SU-DHL-6 (cell line): Measurements from ENCODE around the gene COG2.

Experiments used
- H2AFZ ChIP-seq: fragments of 200-600 bp; sonication (generic); 2 replicates; pipeline ENCODE4 v1.6.1; 2014; ENCODE audit warnings: low read depth, mild to moderate bottlenecking, moderate library complexity, mixed read lengths, antibody characterized with exemption, low read length; ENCODE audit not compliant: severe bottlenecking
- H3F3A ChIP-seq: fragments of 200-600 bp; shearing (Covaris generic); 2 replicates; pipeline ENCODE4 v1.6.0; 2016; ENCODE audit warnings: antibody characterized with exemption, mild to moderate bottlenecking; ENCODE audit not compliant: insufficient read depth
- H3K27ac ChIP-seq: fragments of 200-600 bp; sonication (generic); 2 replicates; pipeline ENCODE4 v1.5.1; 2016; ENCODE audit warnings: low read depth, mild to moderate bottlenecking, low read length, moderate library complexity, mixed read lengths
- H3K27me3 ChIP-seq: fragments of 200-600 bp; sonication (generic), shearing (Covaris generic); 2 replicates; pipeline ENCODE4 v1.6.0; 2014; ENCODE audit warnings: mild to moderate bottlenecking, low read length
- H3K36me3 ChIP-seq: fragments of 200-600 bp; sonication (generic); 2 replicates; pipeline ENCODE4 v1.6.1; 2014; ENCODE audit warnings: mild to moderate bottlenecking, low read length, mixed read lengths
- H3K4me2 ChIP-seq: fragments of 300-600, 200-600 bp; shearing (Covaris generic), sonication (generic); 2 replicates; pipeline ENCODE4 v1.6.0; 2014; ENCODE audit warnings: low read length, low read depth, mild to moderate bottlenecking; ENCODE audit not compliant: poor library complexity, severe bottlenecking
- H3K4me3 ChIP-seq: fragments of 200-600 bp; sonication (generic); 2 replicates; pipeline ENCODE4 v1.5.1; 2014; ENCODE audit warnings: antibody characterized with exemption, low read length, mild to moderate bottlenecking, mixed read lengths; ENCODE audit not compliant: insufficient read depth, poor library complexity, severe bottlenecking
- H3K79me2 ChIP-seq: fragments of 200-600 bp; sonication (generic); 2 replicates; pipeline ENCODE4 v1.6.1; 2014; ENCODE audit warnings: mild to moderate bottlenecking, low read length, moderate library complexity; ENCODE audit not compliant: insufficient read depth
- H3K9ac ChIP-seq: fragments of 200-600 bp; sonication (generic); 2 replicates; pipeline ENCODE4 v1.7.0; 2014; ENCODE audit warnings: mild to moderate bottlenecking, low read length
- H3K9me2 ChIP-seq: fragments of 200-600 bp; sonication (generic); replicated peaks from 2 replicates; pipeline ENCODE4 v1.6.1; 2014; ENCODE audit warnings: low read length; ENCODE audit not compliant: insufficient read depth
- H3K9me3 ChIP-seq: fragments of 200-600 bp; sonication (generic); 2 replicates; pipeline ENCODE4 v1.6.1; 2014; ENCODE audit warnings: low read length, mixed read lengths; ENCODE audit not compliant: insufficient read depth
- H4K20me1 ChIP-seq: fragments of 200-600 bp; sonication (generic); 2 replicates; pipeline ENCODE4 v1.6.1; 2014; ENCODE audit warnings: low read depth, mild to moderate bottlenecking, antibody characterized with exemption, low read length, moderate library complexity, mixed read lengths
- CTCF ChIP-seq: fragments of 200-600 bp; sonication (generic); IDR thresholded peaks from one replicate; pipeline ENCODE4 v1.5.1; 2017; ENCODE audit warnings: antibody characterized with exemption, mild to moderate bottlenecking, low read length, moderate library complexity; ENCODE audit not compliant: insufficient read depth, poor library complexity, severe bottlenecking
- EZH2phosphoT487 ChIP-seq: fragments of 200-600 bp; sonication (generic), shearing (Covaris generic); conservative IDR thresholded peaks from 2 replicates; pipeline ENCODE4 v1.6.1; 2018; ENCODE audit warnings: mild to moderate bottlenecking, antibody characterized with exemption, low read length, moderate library complexity, mixed read lengths

Gene COG2

DNA sequence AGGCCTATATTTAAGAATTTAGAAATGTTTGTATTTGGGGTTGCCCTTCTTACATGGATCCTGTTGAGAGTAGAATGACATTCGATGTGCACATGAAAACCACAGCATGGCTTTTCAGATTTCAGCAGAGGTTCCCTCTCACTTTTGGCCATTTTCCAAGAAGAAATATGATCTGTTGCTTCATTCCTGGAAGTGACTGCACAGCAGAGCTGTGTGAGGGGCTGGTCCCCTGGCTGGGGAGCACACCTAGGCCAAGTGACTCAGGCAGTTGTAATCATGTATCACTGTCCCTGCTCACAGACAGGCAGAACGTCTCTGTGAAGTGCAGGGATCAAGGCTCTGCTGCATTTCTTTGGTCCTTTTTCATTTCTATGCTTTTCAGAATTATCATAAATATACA, 39.3 kb downstream of the COG2 start:
- H3K27me3 ChIP-seq: no peaks in the 10 kb centered on the region
- H2AFZ ChIP-seq: no peak overlapping the region
- no peaks in the 10 kb centered on the region for H3F3A ChIP-seq
- no peaks in the 10 kb centered on the region for H3K79me2 ChIP-seq
- no peak overlapping the region for H3K4me2 ChIP-seq
- no peak overlapping the region for H3K27ac ChIP-seq
- TF ChIP-seq EZH2phosphoT487: no peak
- TF ChIP-seq CTCF: no peak
- H4K20me1 ChIP-seq: no peaks in the 10 kb centered on the region
- H3K36me3 ChIP-seq: peaks cover 34% of the 10 kb centered on the region; the same call in 1 of the 2 replicates
- no peaks in the 10 kb centered on the region for H3K9me3 ChIP-seq
- H3K4me3 ChIP-seq: no peak overlapping the region
- no peak overlapping the region for H3K9ac ChIP-seq
- no peaks in the 10 kb centered on the region for H3K9me2 ChIP-seq

DNA sequence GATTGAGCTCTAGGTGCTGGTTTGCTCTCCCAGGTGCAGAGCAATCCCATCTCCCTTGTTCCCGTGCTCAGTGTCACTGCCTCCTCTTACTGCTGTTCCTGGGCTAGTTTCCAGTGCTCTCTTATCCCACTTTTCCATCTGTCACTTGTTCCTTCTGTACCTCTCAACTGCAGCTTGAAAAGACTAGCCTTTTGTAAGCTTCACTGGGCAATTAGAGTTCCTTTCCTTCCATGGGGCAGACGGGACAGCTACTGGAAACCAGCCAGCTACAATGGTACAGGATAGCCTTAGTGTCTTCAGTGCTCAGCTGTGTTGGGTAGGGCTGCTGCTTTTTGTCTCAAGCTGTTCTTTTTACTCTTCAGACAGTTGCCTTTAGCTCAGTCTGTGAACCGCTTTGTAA, 40.0 kb downstream of the COG2 start:
- Histone ChIP-seq H2AFZ (no peak overlapping the region), H3F3A (no peaks in the 10 kb centered on the region), H3K9ac (no peak overlapping the region), H3K4me3 (no peak overlapping the region), H3K79me2 (no peaks in the 10 kb centered on the region), H3K9me2 (no peaks in the 10 kb centered on the region), H3K36me3 (peaks cover 32% of the 10 kb centered on the region; the same call in 1 of the 2 replicates), H3K9me3 (no peaks in the 10 kb centered on the region), H3K27me3 (no peaks in the 10 kb centered on the region), H3K4me2 (no peak overlapping the region), H3K27ac (no peak overlapping the region), H4K20me1 (no peaks in the 10 kb centered on the region)
- TF ChIP-seq CTCF (no peak), EZH2phosphoT487 (no peak)

- H3K9me2 ChIP-seq: no peaks in the 10 kb centered on the region
- no peaks in the 10 kb centered on the region for H3K79me2 ChIP-seq
- no peak overlapping the region for H3K4me2 ChIP-seq
- H3K4me3 ChIP-seq: no peak overlapping the region
- no peak overlapping the region for H3K27ac ChIP-seq
- H3K9me3 ChIP-seq: no peaks in the 10 kb centered on the region
- H4K20me1 ChIP-seq: no peaks in the 10 kb centered on the region
- no peak overlapping the region for H3K9ac ChIP-seq
- no peaks in the 10 kb centered on the region for H3F3A ChIP-seq
- peaks cover 39% of the 10 kb centered on the region; the same call in 1 of the 2 replicates for H3K36me3 ChIP-seq
- H3K27me3 ChIP-seq: no peaks in the 10 kb centered on the region
- TF ChIP-seq CTCF (no peak), EZH2phosphoT487 (no peak)
- H2AFZ ChIP-seq: no peak overlapping the region
Measured at GRCh38 chr1:230682882-230683610, 40.8 kb downstream of the COG2 start.
